ENCODE data around the gene RHCE.

- no peak for TF ChIP-seq CTCF (IDR thresholded peaks at IDR 0.05; ENCODE audit: low read length)
- no peak for TF ChIP-seq EZH2 (optimal IDR thresholded peaks at IDR 0.05; ENCODE audit: low read depth, low read length)
Observed at GRCh38 chr1:25349606-25350005, 71.0 kb downstream of the RHCE start.
